DMS153 treated with DMSO at 0.1 percent for 48 hours (cell line): Measurements from ENCODE around the gene LMTK2.
"Not testable (repeated sequence)": the region's sequence is repeated elsewhere in the genome, so short reads cannot be mapped to it uniquely, and the experiment has no call there.

Experiments
- DNase-seq: peaks from one replicate; lab custom pipeline; 2025; ENCODE audit not compliant: unreplicated experiment; lab: John Stamatoyannopoulos, UW

The LMTK2 gene

GRCh38 chr7:98215561-98216495 lies 109.2 kb downstream of the LMTK2 start:
- DNase-seq = no peak

GRCh38 chr7:98216941-98217622 lies 110.4 kb downstream of the LMTK2 start:
- DNase-seq = no peak

DNA sequence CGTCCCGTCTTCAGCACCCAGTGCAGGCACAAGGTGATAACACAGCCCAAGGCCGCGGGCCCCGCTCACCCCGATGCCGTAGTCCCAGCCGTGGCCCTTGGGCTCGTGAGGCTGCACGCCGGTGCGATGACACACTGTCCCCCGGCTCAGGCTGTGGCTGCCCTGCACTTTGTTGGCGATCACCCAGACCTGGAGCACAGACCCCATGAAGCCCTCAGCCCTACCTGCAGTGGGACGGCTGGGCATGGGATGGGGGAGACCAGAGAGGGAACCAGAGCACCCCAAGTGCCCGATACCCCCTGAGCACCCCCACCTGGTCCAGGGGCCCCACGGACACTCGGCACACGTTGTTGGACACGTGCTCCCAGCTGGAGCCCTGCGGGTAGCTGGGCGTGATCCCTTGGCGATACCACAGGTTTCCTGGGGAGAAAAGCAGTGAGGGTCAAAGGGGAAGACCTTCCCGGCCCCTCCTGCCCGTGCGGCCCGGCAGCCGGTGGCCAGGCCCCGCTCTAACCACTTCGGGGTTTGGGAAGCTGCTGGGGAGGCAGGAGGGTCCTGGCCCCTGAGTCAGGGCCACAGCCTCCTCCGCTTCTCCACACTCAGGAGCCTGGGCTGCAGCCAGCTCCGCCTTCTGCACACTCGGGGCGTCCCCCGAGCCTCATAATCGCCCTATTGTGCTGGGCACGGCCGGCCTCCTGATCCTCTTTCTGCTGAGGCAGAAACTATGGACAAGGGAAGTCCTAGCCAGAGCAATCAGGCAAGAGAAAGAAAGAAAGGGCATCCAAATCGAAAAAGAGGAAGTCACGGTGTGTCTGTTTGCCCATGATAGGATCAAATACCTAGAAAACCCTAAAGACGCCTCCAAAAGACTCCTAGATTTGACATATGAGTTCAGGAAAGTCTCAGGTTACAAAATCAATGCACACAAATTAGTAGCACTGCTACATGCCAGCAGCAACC lies 111.2 kb downstream of the LMTK2 start:
- DNase-seq = no peak

DNA sequence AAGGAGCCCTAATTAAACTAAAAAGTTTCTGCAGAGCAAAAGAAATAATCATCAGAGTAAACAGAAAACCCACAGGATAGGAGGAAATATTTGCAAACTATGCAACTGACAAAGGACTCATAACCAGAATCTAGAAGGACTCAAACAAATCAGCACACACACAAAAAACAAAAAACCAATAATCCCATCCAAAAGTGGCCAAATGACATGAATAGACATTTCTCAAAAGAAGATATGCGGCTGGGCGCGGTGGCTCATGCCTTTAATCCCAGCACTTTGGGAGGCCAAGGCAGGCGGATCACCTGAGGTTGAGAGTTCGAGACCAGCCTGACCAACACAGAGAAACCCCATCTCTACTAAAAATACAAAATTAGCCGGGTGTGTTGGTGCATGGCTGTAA lies 112.7 kb downstream of the LMTK2 start:
- not testable (repeated sequence) for DNase-seq

DNA sequence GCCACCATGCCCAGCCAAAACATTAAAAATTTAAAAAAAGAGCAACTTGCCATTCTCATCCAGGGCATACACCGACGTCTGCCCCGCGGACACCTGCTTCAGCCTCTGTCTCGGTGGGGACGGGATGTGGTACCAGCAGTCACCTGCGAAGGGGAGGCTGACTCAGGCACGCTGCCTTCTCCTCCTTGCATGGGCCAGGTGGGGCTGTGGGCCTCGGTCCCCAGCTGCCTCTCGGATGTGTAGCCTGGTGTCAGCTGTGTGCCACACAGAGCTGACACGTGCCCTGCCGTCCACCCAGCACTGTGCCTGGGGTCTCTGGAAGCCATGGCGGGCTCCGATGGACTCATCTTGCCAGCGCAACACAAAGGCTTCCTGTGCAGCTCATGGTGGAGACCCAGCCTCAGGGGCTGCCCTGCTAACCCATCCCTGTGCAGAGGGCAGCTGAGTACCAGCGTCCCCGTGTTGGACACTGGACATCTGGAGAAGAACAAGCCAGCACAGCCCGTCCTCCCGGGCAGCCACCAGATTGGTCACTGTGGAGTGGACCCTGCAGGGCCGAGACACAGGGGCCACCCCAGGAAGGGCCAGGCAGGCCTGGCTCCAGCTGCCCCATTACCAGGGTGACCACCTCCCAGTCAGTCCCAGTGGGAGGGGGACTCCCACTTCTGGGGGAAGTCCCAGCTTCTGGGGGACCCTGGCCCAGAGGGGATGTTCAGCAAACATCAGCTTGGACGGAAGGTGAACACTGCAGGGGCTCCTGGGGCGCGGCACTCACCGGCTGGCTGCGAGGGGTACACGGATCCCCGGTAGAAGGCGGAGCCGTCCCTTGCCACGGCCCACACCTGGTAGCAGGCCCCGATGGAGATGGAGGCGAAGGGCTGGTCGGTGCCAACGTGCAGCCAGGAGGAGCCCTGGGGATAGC lies 115.2 kb downstream of the LMTK2 start:
- no peak for DNase-seq

DNA sequence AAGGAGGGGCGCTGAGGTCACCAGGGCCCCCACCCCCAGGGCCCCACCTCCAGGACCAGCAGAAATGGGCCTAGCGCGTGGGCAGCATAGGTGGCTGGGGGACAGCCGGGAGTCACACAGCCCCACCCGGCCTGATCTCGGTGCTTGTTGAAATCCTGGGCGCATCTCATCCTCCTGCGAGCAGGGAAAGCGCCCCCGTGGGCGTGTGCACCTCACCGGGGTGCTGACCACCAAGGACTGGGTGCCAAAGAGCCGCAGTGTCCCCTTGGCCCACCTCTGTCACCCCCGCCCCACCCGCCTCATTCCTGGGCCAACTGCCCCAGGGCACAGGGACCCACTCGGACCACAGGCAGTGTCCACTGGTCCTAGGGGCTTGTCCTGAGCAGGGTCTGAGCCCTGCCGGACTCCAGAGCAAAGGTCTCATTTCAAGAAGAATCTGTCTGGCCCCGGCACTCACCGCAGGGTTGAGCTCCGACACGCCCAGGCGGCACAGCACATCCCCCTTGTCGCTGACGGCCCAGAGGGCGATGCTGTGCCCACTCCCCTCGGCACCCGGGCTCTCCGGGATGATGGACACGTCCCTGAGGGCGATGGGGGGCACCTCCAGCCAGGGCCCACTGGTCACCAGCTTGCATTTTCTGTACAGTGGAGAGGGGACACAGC lies 116.0 kb downstream of the LMTK2 start:
- no peak for DNase-seq

GRCh38 chr7:98223351-98223897 lies 116.8 kb downstream of the LMTK2 start:
- DNase-seq = no peak

- DNase-seq = no peak
These were observed 117.4 kb downstream of the LMTK2 start for GRCh38 chr7:98223898-98224700.

GRCh38 chr7:98224701-98225181 lies 118.1 kb downstream of the LMTK2 start:
- no peak for DNase-seq

DNA sequence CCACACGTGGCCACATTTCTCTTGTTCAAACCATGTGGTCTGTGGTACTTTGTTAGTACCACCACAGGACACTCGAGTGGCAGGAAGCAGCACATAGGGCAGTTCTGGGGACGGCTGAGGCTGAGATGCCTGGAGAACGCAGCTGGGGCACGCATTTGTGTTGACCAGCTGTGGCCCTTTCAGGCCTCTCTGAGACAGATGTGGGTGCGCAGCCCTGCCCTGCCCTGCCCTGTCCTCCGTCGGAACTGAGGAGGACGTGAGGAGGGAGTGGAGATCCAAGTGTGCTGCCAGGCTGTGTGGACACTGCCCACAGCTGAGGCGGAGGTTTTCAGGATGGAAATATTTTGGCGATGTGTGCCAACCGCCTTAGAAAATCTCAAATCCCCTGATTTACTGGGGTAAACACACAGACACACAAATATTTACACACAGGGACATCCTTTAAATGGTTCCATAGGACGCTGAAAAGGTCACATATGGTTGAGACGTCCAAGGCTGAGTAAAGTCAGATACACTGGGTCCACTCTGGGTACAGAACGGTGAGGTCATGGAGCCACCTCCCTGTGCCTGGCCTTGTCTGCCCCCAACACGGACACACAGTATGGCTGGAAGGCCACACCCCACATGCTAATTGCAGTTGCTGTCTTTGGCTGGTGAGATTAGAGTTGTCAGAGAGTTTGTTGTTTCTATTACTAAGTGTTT lies 119.4 kb downstream of the LMTK2 start:
- no peak for DNase-seq

DNA sequence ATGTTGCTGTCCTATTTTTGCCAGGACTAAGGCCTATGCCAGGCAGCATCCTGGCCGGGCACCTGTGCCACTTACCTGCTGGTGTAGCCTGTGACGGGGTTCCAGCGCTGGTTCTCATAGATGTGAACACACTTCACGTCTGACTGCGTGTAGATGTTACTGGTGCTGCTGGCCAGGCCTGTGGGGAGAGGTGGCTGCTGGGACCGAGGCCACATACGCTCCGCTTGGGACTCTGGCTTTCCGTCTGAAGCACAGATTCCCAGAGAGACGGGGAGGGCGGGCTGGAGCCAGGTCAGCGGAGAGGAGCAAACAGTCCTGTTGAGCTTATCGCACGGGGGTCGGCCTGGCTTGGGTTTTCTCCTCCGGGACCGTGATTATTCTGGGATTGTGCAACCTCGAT lies 121.3 kb downstream of the LMTK2 start:
- DNase-seq = no peak

DNA sequence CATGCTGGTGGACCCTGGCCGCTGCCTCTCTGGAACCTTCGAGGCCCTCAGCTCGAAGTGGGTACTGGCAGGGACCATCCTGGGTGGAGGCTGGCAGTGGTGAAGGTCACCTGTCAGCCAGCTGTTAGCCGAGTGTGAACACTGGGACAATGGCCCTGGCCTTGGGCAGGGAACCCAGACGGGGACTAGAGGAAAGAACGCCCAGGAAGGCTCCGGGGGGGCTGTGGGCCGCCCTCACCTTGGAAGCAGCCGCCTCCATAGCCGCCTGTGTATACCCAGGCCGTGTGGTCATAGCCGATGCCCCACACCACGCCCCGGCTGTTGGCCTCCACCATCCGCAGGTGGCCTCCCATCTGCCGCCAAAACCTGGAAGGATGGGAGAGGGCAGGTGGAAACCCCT lies 122.1 kb downstream of the LMTK2 start:
- no peak for DNase-seq

DNA sequence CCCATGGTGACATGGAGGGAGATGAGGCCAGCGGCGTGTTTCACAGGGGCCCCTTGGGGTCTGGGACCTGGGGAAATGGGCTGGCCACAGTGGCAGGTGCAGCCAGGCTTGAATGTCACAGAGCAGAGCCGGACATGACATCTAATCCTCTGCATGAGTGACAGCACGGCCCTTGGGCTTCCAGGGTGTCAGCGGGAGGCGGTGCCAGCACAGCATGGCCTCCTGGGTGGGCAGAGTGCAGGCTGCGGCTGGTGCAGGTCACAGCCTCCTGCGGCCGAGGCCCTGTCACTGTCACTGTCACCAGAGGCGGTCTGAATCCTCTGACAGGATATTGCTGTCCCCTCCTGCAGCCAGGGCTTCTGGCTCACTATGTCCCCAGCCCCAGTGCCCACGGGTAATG lies 122.8 kb downstream of the LMTK2 start:
- no peak for DNase-seq

GRCh38 chr7:98229991-98230745 lies 123.5 kb downstream of the LMTK2 start:
- DNase-seq = no peak

- no peak for DNase-seq
These were observed 124.2 kb downstream of the LMTK2 start for GRCh38 chr7:98230746-98231471.

- DNase-seq = no peak
These were observed 125.0 kb downstream of the LMTK2 start for GRCh38 chr7:98231493-98232262.
